ENCODE results near the gene SENP3. TPM values are rescaled to one million over a fixed set of nuclear protein-coding genes. Genes with fewer than 3 reads are reported as not detected.
A peak's percentile ranks its signal among the peaks of the same experiment; 100 is the strongest.
"Not testable (repeated sequence)": the region's sequence is repeated elsewhere in the genome, so short reads cannot be mapped to it uniquely, and the experiment has no call there.

SENP3 gene
- total and polyA plus RNA-seq, 7 donors = 24.0 to 90.5 (median 40.7) TPM

DNA sequence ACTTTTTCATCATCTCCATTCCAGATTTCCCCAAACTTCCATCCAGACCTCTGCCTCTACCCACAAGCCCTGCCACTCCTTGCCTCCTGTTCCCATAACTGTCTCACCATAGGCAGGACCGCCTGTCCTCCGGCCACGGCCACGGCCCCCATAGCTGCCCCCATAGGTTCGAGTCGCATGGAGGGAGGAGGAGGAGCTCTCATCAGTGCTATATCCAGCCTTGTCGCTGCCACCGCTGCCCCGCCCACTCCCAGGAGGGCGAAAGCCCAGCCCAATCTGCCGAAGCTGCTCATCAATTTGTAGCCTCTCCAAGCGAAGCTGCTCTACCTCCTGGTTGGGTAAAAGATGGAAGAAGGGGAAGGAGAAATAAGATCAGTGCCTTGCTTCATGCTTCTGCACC, 31.6 kb downstream of the SENP3 start:
- WGBS, 3 donors = 77 to 82% (median 82%) methylated on average over 12 of the region's 12 CpGs
- H3K4me3 ChIP-seq = no peak overlapping the region
- TF ChIP-seq, protein P1, sequence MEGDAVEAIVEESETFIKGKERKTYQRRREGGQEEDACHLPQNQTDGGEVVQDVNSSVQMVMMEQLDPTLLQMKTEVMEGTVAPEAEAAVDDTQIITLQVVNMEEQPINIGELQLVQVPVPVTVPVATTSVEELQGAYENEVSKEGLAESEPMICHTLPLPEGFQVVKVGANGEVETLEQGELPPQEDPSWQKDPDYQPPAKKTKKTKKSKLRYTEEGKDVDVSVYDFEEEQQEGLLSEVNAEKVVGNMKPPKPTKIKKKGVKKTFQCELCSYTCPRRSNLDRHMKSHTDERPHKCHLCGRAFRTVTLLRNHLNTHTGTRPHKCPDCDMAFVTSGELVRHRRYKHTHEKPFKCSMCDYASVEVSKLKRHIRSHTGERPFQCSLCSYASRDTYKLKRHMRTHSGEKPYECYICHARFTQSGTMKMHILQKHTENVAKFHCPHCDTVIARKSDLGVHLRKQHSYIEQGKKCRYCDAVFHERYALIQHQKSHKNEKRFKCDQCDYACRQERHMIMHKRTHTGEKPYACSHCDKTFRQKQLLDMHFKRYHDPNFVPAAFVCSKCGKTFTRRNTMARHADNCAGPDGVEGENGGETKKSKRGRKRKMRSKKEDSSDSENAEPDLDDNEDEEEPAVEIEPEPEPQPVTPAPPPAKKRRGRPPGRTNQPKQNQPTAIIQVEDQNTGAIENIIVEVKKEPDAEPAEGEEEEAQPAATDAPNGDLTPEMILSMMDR (IDR thresholded peaks at IDR 0.05) = no peak
- no peaks in the 10 kb centered on the region for H3K27me3 ChIP-seq (ENCODE audit: insufficient read depth in 3 of 3, low read length in 2 of 3)
- H3K4me1 ChIP-seq = peaks cover 28% of the 10 kb centered on the region
- H3K36me3 ChIP-seq (ENCODE audit: insufficient read depth in 1 of 2, low read depth in 1 of 2) = peaks cover 29 to 78% of the 10 kb centered on the region in 2 donors
- DNase-seq (no peak), ATAC-seq (no peak)
- no peak overlapping the region for H3K27ac ChIP-seq
- intact Hi-C loops (cut with DNase I) = no loop called here
- no peaks in the 10 kb centered on the region for H3K9me3 ChIP-seq

- 66 to 68% (median 67%) methylated on average over 5 of the region's 5 CpGs for WGBS, 3 donors
- H3K4me1 ChIP-seq; H3K27me3 ChIP-seq (ENCODE audit: insufficient read depth in 3 of 3, low read length in 2 of 3); H3K27ac ChIP-seq; intact Hi-C loops (cut with DNase I); H3K4me3 ChIP-seq; H3K9me3 ChIP-seq; DNase-seq; ATAC-seq: not testable (repeated sequence)
- peaks cover 35 to 97% of the 10 kb centered on the region in 2 donors for H3K36me3 ChIP-seq (ENCODE audit: insufficient read depth in 1 of 2, low read depth in 1 of 2)
Measured at GRCh38 chr17:7597561-7597960, 35.8 kb downstream of the SENP3 start.

- peaks cover 11 to 65% of the 10 kb centered on the region in 2 donors for H3K36me3 ChIP-seq (ENCODE audit: insufficient read depth in 1 of 2, low read depth in 1 of 2)
- peaks cover 32% of the 10 kb centered on the region for H3K4me1 ChIP-seq
- H3K9me3 ChIP-seq = no peaks in the 10 kb centered on the region
- DNase-seq (no peak), ATAC-seq (peak; percentile 96 to 98 (median 97))
- WGBS, 3 donors = 44 to 55% (median 44%) methylated on average over 4 of the region's 4 CpGs
- intact Hi-C loops (cut with DNase I) = no loop called here
- TF ChIP-seq, protein P1 (IDR thresholded peaks at IDR 0.05) = no peak
- H3K27me3 ChIP-seq (ENCODE audit: insufficient read depth in 3 of 3, low read length in 2 of 3) = no peaks in the 10 kb centered on the region
- H3K4me3 ChIP-seq = no peak overlapping the region
- H3K27ac ChIP-seq = peak overlapping the region; percentile 81
Measured at GRCh38 chr17:7606280-7606679, 44.6 kb downstream of the SENP3 start.

DNA sequence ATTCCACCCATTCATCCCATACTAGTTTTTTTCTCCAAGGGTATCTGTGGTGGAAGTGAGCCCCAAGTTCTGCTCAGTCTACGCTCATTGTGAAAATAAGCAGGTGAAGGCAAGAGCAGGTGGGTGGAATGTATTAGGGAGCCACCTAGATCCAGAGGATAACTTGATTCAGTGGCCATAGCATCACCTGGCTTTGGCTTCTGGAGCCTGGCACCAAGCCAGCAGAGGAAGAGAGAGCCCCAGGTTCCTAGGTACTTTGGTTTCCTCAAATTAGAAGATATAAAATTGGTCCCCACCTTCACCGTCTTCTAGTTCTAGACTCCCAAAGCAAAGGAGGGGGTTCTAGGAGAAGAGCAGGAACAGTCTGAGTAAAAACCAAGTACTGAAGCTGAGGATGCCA, 48.9 kb downstream of the SENP3 start:
- TF ChIP-seq, protein P1 (IDR thresholded peaks at IDR 0.05) = no peak
- Histone ChIP-seq H3K9me3 (no peaks in the 10 kb centered on the region), H3K4me3 (no peak overlapping the region), H3K4me1 (peaks cover 51% of the 10 kb centered on the region), H3K27ac (peak overlapping the region; percentile 95), H3K36me3 (ENCODE audit: insufficient read depth in 1 of 2, low read depth in 1 of 2) (peaks cover 0 to 22% of the 10 kb centered on the region in 2 donors), H3K27me3 (ENCODE audit: insufficient read depth in 3 of 3, low read length in 2 of 3) (no peaks in the 10 kb centered on the region)
- 95 to 100% (median 98%) methylated on average over 2 of the region's 2 CpGs for WGBS, 3 donors
- intact Hi-C loops (cut with DNase I) = no loop called here
- DNase-seq = no peak
- ATAC-seq = no peak

GRCh38 chr17:7611635-7612293, 50.0 kb downstream of the SENP3 start:
- Histone ChIP-seq H3K27me3 (ENCODE audit: insufficient read depth in 3 of 3, low read length in 2 of 3) (no peaks in the 10 kb centered on the region), H3K4me1 (peaks cover 41% of the 10 kb centered on the region), H3K9me3 (no peaks in the 10 kb centered on the region), H3K27ac (peak overlapping the region; percentile 95), H3K4me3 (peak overlapping the region; percentile 94), H3K36me3 (ENCODE audit: insufficient read depth in 1 of 2, low read depth in 1 of 2) (peaks cover 0 to 19% of the 10 kb centered on the region in 2 donors)
- TF ChIP-seq, protein P1 (IDR thresholded peaks at IDR 0.05) = no peak
- intact Hi-C loops (cut with DNase I) = no loop called here
- ATAC-seq (no peak), DNase-seq (no peak)
- WGBS, 3 donors = 60 to 65% (median 60%) methylated on average over 3 of the region's 3 CpGs

Data from psoas muscle (tissue), 8 donors.